AG08396 (cell line): ENCODE data around the gene SIDT1.
A peak's percentile ranks its signal among the peaks of the same experiment; 100 is the strongest.
"Not testable (repeated sequence)": the region's sequence is repeated elsewhere in the genome, so short reads cannot be mapped to it uniquely, and the experiment has no call there.

Experiments
- DNase-seq: peaks from one replicate; pipeline ENCODE4 v3.0.0; 2012; ENCODE audit warnings: low spot score, mixed read lengths

SIDT1 gene

DNA sequence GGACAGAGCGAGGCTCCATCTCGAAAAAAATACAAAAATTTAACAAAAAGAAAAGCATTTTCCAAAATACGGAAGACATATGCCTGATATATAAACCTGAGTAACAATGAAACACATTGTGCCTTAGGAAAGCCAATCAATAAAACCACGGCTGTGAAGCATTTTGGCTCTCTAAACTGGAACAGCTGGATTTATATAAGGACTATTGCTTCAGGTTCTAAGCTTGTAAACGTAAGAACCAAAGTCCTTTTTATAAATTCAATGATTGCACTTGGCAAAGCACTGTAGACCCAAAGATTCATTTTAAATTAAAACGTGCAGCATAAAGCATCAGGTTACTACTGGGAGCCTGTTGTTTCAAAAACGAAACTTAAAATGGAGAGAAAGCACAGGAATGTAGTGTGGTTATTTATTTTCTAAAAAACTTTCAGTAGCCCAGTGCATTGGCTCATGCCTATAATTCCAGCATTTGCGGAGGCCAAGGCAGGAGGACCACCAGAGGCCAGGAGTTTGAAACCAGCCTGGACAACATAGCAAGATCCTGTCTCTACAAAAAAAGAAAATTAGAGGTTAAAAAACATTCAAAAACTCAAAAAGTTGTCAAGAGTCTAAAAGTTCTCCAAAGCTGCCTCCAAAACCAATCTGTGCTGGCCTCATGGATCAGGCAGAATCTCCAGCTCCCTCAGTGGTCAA lies 102.6 kb downstream of the SIDT1 start:
- DNase-seq, result no peak

DNA sequence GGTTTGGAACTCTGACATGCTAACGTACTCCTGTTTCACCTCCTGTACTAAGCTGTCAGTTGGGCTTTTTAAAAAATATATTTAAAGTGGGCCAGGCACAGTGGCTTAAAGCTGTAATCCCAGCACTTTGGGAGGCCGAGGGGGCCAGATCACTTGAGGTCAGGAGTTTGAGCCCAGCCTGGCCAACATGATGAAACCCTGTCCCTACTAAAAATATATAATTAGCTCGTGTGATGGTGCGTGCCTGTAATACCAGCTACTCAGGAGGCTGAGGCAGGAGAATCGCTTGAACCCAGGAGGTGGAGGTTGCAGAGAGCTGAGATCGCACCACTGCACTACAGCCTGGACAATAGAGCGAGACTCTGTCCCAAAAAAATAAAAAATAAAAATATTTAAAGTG lies 103.7 kb downstream of the SIDT1 start:
- not testable (repeated sequence) for DNase-seq

- DNase-seq, result no peak
Observed at GRCh38 chr3:113637756-113638155, 105.4 kb downstream of the SIDT1 start.

- DNase-seq, result no peak
Observed at GRCh38 chr3:113638910-113639309, 106.6 kb downstream of the SIDT1 start.

GRCh38 chr3:113643583-113643982 lies 111.2 kb downstream of the SIDT1 start:
- no peak for DNase-seq

DNA sequence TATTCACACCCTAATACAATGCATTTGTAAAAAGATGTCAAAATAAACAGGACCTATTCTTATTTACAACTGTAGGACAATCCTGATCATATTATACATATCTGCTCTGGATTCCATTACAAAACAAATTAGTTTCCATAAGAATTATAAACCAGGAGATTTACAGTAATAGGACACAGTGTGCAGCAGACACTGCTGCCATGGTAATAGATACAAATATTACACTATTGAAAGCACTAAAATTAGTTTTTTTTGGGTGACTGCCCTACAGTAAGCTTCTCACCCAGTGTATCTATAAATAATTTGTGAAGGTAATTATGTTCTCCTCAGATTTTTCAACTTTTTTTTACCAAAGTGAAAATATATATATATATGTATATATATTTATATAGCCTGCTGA lies 116.2 kb downstream of the SIDT1 start:
- DNase-seq, result no peak

- DNase-seq, result no peak
Observed at GRCh38 chr3:113649174-113649845, 117.0 kb downstream of the SIDT1 start.

- DNase-seq, result no peak
Observed at GRCh38 chr3:113654310-113654709, 122.0 kb downstream of the SIDT1 start.

DNA sequence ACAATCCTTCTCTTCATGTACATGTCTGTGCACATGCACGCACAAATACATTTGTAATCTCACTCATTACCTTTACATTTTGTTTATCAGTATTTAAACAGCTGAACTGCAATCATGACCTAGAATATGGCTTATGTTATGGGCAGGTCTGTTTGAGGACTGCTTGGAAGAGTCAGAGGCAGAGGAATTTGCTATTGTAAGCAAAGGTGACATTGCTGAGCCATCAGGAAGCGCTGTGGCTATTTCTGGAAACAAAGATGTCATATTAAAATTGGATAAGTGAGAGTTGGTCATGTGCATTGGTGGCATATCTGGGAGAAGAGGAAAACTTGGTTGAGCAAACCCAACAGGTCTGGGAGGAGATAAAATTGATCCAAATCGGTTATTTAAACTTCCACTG lies 122.5 kb downstream of the SIDT1 start:
- no peak for DNase-seq

DNA sequence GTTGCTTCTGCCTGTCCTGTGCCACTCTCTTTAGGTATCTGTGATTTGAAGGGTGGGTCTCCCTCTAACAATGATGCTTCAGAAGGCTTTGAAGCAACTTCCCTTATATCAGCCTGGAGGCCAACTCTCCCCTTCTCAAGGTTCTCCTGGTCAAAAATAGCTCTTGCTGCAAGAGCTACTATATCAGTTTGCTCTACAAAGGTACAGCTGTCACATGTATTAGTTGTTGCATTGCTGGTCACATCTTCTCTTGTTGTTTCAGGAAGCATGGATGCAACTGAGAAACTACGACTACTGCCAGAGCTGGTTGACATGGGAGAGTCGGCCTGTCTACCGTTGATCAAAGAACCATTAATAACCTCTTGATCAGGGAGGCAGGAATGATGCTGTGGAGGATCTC lies 125.8 kb downstream of the SIDT1 start:
- DNase-seq, result no peak

- DNase-seq, result no peak
Observed at GRCh38 chr3:113659101-113659541, 126.8 kb downstream of the SIDT1 start.

GRCh38 chr3:113659996-113660395 lies 127.6 kb downstream of the SIDT1 start:
- DNase-seq, result no peak

GRCh38 chr3:113660458-113660857 lies 128.1 kb downstream of the SIDT1 start:
- DNase-seq, result no peak

- DNase-seq, result peak; percentile 63
Observed at GRCh38 chr3:113660896-113661295, 128.5 kb downstream of the SIDT1 start.

- DNase-seq, result no peak
Observed at GRCh38 chr3:113662824-113663223, 130.5 kb downstream of the SIDT1 start.

DNA sequence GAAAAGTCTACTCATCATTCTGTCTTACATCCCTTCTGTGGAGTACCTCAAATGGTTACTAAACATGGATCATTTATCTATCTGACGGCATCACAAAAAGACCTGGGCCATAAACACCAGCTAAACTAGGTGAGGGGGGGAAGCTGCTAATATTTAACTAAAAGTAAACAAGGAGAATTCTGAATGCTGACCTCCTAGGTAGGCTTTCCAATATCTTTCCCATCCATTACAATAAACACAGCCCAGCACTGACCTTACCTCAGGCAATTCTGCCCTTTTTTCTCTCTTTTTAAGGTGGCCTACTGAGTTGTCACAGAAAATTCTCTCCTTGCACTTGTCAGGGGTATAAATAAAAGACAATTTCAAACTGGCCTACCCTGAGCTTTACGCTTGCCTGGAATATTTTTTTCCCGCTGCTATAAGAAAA lies 131.0 kb downstream of the SIDT1 start:
- no peak for DNase-seq

DNA sequence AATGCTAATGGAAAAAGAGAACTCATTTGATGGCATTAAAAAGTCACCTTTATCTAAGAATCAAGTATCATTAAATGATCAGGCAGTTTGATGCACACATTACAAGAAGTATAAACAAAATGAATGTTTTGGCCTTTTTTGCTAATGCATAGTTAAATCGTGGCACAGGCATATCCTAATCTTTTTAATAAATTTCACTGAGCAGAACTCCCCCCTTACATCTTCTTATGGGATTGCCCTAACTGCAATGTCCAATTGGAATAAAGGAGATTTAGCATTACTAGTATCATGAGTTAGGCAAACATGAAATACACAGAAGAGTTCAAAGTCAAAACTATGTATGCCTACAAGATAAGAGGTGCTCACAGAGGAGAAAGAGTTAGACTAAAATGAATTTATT lies 131.4 kb downstream of the SIDT1 start:
- no peak for DNase-seq

DNA sequence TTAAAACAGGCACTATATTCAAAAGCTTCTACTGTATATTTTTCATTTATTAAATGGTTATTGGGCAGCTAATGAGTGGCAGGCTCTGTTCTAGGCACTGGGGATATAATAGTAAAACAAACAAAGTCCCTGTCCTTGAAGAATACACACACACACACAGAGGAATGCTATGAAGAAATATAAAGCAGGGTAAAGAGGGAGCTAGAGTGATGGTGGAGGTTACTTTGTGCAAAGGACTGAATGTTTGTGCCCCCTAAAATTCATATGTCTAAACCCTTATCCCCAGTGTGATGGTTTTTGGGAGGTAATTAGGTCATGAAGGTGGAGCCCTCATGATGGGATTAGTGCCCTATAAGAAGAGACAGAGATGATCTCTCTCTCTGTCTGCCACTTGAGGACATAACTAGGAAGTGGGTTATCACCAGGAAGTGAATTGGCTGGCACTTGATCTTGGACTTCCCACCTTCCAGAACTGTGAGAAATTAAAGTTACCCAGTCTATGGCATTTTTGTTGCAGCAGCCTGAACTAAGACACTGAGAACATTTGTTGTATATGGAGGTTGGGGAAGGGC lies 132.3 kb downstream of the SIDT1 start:
- DNase-seq, result no peak

DNA sequence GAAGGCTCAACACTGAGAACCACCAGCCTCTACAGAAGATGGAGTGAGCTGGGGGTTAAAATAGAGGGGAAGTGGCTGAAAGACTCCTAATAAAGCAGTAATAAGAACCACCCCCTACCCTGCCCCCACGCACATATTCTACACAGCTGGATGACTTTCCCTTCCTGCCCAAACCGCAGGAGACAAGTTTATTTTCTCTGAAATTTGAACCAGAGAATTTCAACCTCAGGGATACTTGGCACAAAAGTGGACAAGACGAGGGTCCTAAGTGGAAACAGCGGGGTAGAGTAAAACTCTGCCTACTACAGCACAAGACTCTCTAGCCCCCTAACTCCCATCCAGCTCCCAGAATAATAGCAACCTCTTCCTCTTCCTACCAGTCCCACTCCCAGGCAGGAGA lies 135.7 kb downstream of the SIDT1 start:
- peak; percentile 17 for DNase-seq

- no peak for DNase-seq
Observed at GRCh38 chr3:113673593-113673992, 141.2 kb downstream of the SIDT1 start.

GRCh38 chr3:113676261-113676660 lies 143.9 kb downstream of the SIDT1 start:
- no peak for DNase-seq

DNA sequence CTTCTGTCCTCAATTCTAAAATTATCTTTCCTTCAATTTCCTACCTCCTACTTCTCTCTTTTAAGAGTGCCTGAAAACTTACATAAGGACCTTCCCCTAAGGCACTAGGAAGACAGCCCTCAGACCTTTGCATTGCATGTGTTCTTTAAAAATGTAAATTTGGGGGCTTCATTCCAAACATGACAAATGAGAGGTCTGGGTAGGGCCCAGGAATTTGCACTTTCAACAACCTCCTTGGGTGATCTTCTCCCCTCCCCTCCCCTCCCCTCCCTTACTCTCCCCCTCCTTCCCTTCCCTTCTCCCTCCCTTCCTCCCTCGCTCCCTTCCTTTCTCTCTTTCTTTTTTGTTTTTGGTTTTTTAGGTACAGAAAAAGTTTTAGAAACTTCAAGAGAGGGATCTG lies 145.4 kb downstream of the SIDT1 start:
- no peak for DNase-seq

GRCh38 chr3:113678773-113679172 lies 146.4 kb downstream of the SIDT1 start:
- no peak for DNase-seq
